ENCODE measurements around the gene ZDHHC24.

- TF ChIP-seq CTCF (IDR thresholded peaks at IDR 0.05; ENCODE audit: borderline replicate concordance, extremely low read depth, low read length, poor library complexity, severe bottlenecking) (no peak), EZH2 (IDR thresholded peaks at IDR 0.05; ENCODE audit: borderline replicate concordance, low read depth, low read length, severe bottlenecking) (no peak)
Observed at GRCh38 chr11:66570079-66570849, 24.4 kb upstream of the ZDHHC24 start.
